H1 (cell line): ENCODE data around the gene COL20A1. TPM values are rescaled to one million over a fixed set of nuclear protein-coding genes. Genes with fewer than 3 reads are reported as not detected.
A peak's percentile ranks its signal among the peaks of the same experiment; 100 is the strongest.

Experiments used
- CTCF ChIA-PET: fragments of 300-600 bp; sonication (Branson Sonifier 250); formaldehyde crosslinking; loops from one replicate; lab custom pipeline; 2021; ENCODE audit not compliant: partially characterized antibody; lab: Charles Lee
- POLR2A ChIA-PET: fragments of 300-600 bp; sonication (Branson Sonifier 250); formaldehyde crosslinking; loops from one replicate; lab custom pipeline; 2021; ENCODE audit warnings: inconsistent platforms; ENCODE audit not compliant: partially characterized antibody; lab: Charles Lee
- DNase-seq, 2 experiments: peaks; one replicate each; pipeline versions ENCODE4 v3.0.0 to v3.0.0-alpha.2; 2010 to 2022; ENCODE audit warnings: low spot score in 2 of 2, low read depth in 1 of 2, mixed read lengths in 1 of 2
- FAIRE-seq: peaks from 2 replicates; lab custom pipeline; 2011; peaks lifted over from hg19 to GRCh38; lab: Jason Lieb, UNC
- H2AFZ ChIP-seq: 2 replicates; pipeline ENCODE4 v1.8.1; 2012; ENCODE audit warnings: low read length, inconsistent platforms
- H2AK5ac ChIP-seq: 2 replicates; pipeline ENCODE4 v1.6.1; 2013; ENCODE audit warnings: low read depth, low read length
- H2BK120ac ChIP-seq: replicated peaks from 2 replicates; pipeline ENCODE3; 2013; ENCODE audit warnings: low read depth, low read length, inconsistent platforms
- H2BK12ac ChIP-seq: 2 replicates; pipeline ENCODE4 v1.6.1; 2013; ENCODE audit warnings: low read depth, low read length
- H2BK15ac ChIP-seq: 2 replicates; pipeline ENCODE4 v1.6.1; 2013; ENCODE audit warnings: low read length
- H2BK20ac ChIP-seq: 2 replicates; pipeline ENCODE4 v1.6.1; 2013; ENCODE audit warnings: low read length
- H2BK5ac ChIP-seq: 2 replicates; pipeline ENCODE4 v1.6.1; 2013; ENCODE audit warnings: low read depth, low read length
- H3K14ac ChIP-seq: 2 replicates; pipeline ENCODE4 v1.6.1; 2013; ENCODE audit warnings: inconsistent platforms; ENCODE audit not compliant: insufficient read length
- H3K18ac ChIP-seq: 2 replicates; pipeline ENCODE4 v1.6.1; 2013; ENCODE audit warnings: low read length; ENCODE audit errors: extremely low read depth
- H3K23ac ChIP-seq: 2 replicates; pipeline ENCODE4 v1.6.1; 2013; ENCODE audit warnings: inconsistent platforms; ENCODE audit not compliant: insufficient read length
- H3K23me2 ChIP-seq: 2 replicates; pipeline ENCODE4 v1.6.1; 2013; ENCODE audit warnings: low read depth, low read length
- H3K27ac ChIP-seq: 2 replicates; pipeline ENCODE4 v1.6.1; 2011; ENCODE audit warnings: low read depth, low read length, inconsistent platforms
- H3K27me3 ChIP-seq, 4 experiments: replicated peaks in 1 of 4; 1 replicate in 1 of 4; 2 replicates in 3 of 4; pipeline versions ENCODE4 v1.6.1 to v1.8.1; 2011 to 2013; ENCODE audit warnings: low read length in 3 of 4, mild to moderate bottlenecking in 3 of 4, inconsistent platforms in 2 of 4, mixed read lengths in 2 of 4, moderate library complexity in 1 of 4; ENCODE audit not compliant: control insufficient read depth in 3 of 4, insufficient read depth in 3 of 4; ENCODE audit errors: extremely low read depth in 1 of 4
- H3K36me3 ChIP-seq, 4 experiments: 2 replicates each; pipeline versions ENCODE4 v1.6.1 to v1.8.1; 2011 to 2013; ENCODE audit warnings: mild to moderate bottlenecking in 4 of 4, low read length in 3 of 4, moderate library complexity in 2 of 4, control low read depth in 1 of 4, inconsistent platforms in 1 of 4; ENCODE audit not compliant: insufficient read depth in 4 of 4, control insufficient read depth in 2 of 4
- H3K4ac ChIP-seq: replicated peaks from 2 replicates; pipeline ENCODE3; 2013; ENCODE audit warnings: low read length, low read depth, mixed read lengths, inconsistent platforms; ENCODE audit not compliant: insufficient read length
- H3K4me1 ChIP-seq, 4 experiments: replicated peaks in 1 of 4; 1 replicate in 1 of 4; 2 replicates in 3 of 4; pipeline versions ENCODE4 v1.6.1 to v1.8.1; 2011 to 2013; ENCODE audit warnings: low read length in 3 of 4, inconsistent platforms in 2 of 4, mixed read lengths in 1 of 4; ENCODE audit not compliant: insufficient read depth in 4 of 4, control insufficient read depth in 3 of 4
- H3K4me2 ChIP-seq, 2 experiments: 2 replicates each; pipeline versions ENCODE4 v1.6.1 to v1.8.1; 2011 to 2013; ENCODE audit warnings: low read depth in 2 of 2, low read length in 2 of 2, control low read depth in 1 of 2, inconsistent platforms in 1 of 2, mild to moderate bottlenecking in 1 of 2; ENCODE audit not compliant: insufficient read depth in 1 of 2
- H3K4me3 ChIP-seq, 4 experiments: fragments of 200-600, 300-600 bp in 1 of 4; sonication (generic), shearing (Covaris generic), sonication (Bioruptor Twin) in 1 of 4; 2 replicates each; pipeline versions ENCODE4 v1.5.1 to v1.8.1; 2011 to 2016; ENCODE audit warnings: low read length in 4 of 4, low read depth in 3 of 4, control low read depth in 2 of 4, inconsistent platforms in 2 of 4, mild to moderate bottlenecking in 2 of 4, mixed read lengths in 1 of 4, moderate library complexity in 1 of 4; ENCODE audit not compliant: insufficient read depth in 2 of 4; ENCODE audit errors: extremely low read depth in 1 of 4
- H3K56ac ChIP-seq: replicated peaks from 2 replicates; pipeline ENCODE3; 2013; ENCODE audit warnings: low read depth, mild to moderate bottlenecking, mixed read lengths, low read length, inconsistent platforms; ENCODE audit not compliant: insufficient read length
- H3K79me1 ChIP-seq: 2 replicates; pipeline ENCODE4 v1.6.1; 2013; ENCODE audit warnings: low read depth, low read length, control low read depth
- H3K79me2 ChIP-seq, 2 experiments: 2 replicates each; pipeline versions ENCODE4 v1.6.1 to v1.8.1; 2012 to 2013; ENCODE audit warnings: low read length in 2 of 2, mild to moderate bottlenecking in 2 of 2, inconsistent platforms in 1 of 2; ENCODE audit not compliant: insufficient read depth in 2 of 2, control insufficient read depth in 1 of 2
- H3K9ac ChIP-seq, 4 experiments: replicated peaks in 1 of 4; 1 replicate in 1 of 4; 2 replicates in 3 of 4; pipeline versions ENCODE4 v1.6.1 to v1.8.1; 2011 to 2013; ENCODE audit warnings: low read depth in 3 of 4, low read length in 3 of 4, control low read depth in 2 of 4, mild to moderate bottlenecking in 2 of 4, moderate library complexity in 2 of 4, inconsistent platforms in 1 of 4; ENCODE audit errors: extremely low read depth in 1 of 4
- H3K9me3 ChIP-seq, 2 experiments: 2 replicates each; pipeline versions ENCODE4 v1.6.1 to v1.8.1; 2012 to 2013; ENCODE audit warnings: mild to moderate bottlenecking in 2 of 2, moderate library complexity in 2 of 2, control low read depth in 1 of 2, inconsistent platforms in 1 of 2, low read depth in 1 of 2, low read length in 1 of 2, mixed read lengths in 1 of 2; ENCODE audit not compliant: insufficient read depth in 2 of 2
- H4K20me1 ChIP-seq, 2 experiments: replicated peaks in 1 of 2; 2 replicates each; pipeline versions ENCODE3 to v1.8.1; 2011 to 2013; ENCODE audit warnings: inconsistent platforms in 2 of 2, low read length in 2 of 2, mild to moderate bottlenecking in 1 of 2; ENCODE audit not compliant: insufficient read depth in 2 of 2, control insufficient read depth in 1 of 2
- H4K5ac ChIP-seq: 2 replicates; pipeline ENCODE4 v1.6.1; 2013; ENCODE audit warnings: low read length, low read depth, mixed read lengths, inconsistent platforms; ENCODE audit not compliant: insufficient read length
- H4K8ac ChIP-seq: 2 replicates; pipeline ENCODE4 v1.8.0; 2013; ENCODE audit warnings: mild to moderate bottlenecking, moderate library complexity, low read length, inconsistent platforms; ENCODE audit not compliant: insufficient read depth; ENCODE audit errors: extremely low read depth
- H4K91ac ChIP-seq: replicated peaks from 2 replicates; pipeline ENCODE3; 2013; ENCODE audit warnings: low read length, mixed read lengths, inconsistent platforms; ENCODE audit not compliant: insufficient read length
- CBX5 ChIP-seq: fragments of 300-800, 300-1000 bp; sonication (generic); IDR thresholded peaks from 2 replicates; pipeline ENCODE4 v1.7.1; 2016; ENCODE audit warnings: antibody characterized with exemption, low read length, low read depth
- CREB1 ChIP-seq: IDR thresholded peaks from 2 replicates; pipeline ENCODE4 v1.6.1; 2012; ENCODE audit warnings: inconsistent platforms
- EP300 ChIP-seq, 2 experiments: IDR thresholded peaks; 1 replicate in 1 of 2; 2 replicates in 1 of 2; pipeline ENCODE4 v1.6.1; 2011 to 2012; ENCODE audit warnings: low read depth in 2 of 2, low read length in 2 of 2, mild to moderate bottlenecking in 2 of 2, borderline replicate concordance in 1 of 2, inconsistent platforms in 1 of 2, moderate library complexity in 1 of 2
- KDM5A ChIP-seq: fragments of 200-600 bp; IDR thresholded peaks from 2 replicates; pipeline ENCODE4 v1.7.1; 2012; ENCODE audit warnings: mild to moderate bottlenecking, low read length, inconsistent platforms, mixed read lengths
- MAX ChIP-seq: IDR thresholded peaks from 2 replicates; pipeline ENCODE4 v1.6.1; 2012; ENCODE audit warnings: inconsistent platforms
- NANOG ChIP-seq: IDR thresholded peaks from 2 replicates; pipeline ENCODE4 v1.6.1; 2011; ENCODE audit warnings: low read length, low read depth, mild to moderate bottlenecking, inconsistent platforms; ENCODE audit not compliant: insufficient read depth, poor library complexity, severe bottlenecking
- NRF1 ChIP-seq: IDR thresholded peaks from 2 replicates; pipeline ENCODE4 v1.6.1; 2011; ENCODE audit warnings: mild to moderate bottlenecking, low read depth, low read length, improper control_type of control experiment
- PHF8 ChIP-seq: fragments of 200-600 bp; sonication (generic); conservative IDR thresholded peaks from 2 replicates; pipeline ENCODE4 v1.7.1; 2012; ENCODE audit warnings: low read depth, mild to moderate bottlenecking, inconsistent platforms, low read length, moderate library complexity
- RAD21 ChIP-seq, 2 experiments: IDR thresholded peaks in 1 of 2; conservative IDR thresholded peaks in 1 of 2; 2 replicates each; pipeline ENCODE4 v1.6.1; 2011; ENCODE audit warnings: low read depth in 2 of 2, low read length in 2 of 2, improper control_type of control experiment in 1 of 2, inconsistent platforms in 1 of 2, mild to moderate bottlenecking in 1 of 2, moderate library complexity in 1 of 2
- TEAD4 ChIP-seq: IDR thresholded peaks from 2 replicates; pipeline ENCODE4 v1.6.1; 2012; ENCODE audit warnings: low read depth, low read length, inconsistent platforms, mixed read lengths
- YY1 ChIP-seq: IDR thresholded peaks from 2 replicates; pipeline ENCODE4 v1.6.1; 2011; ENCODE audit warnings: low read depth, mild to moderate bottlenecking, low read length
- WGBS, 2 experiments: shearing (Covaris generic) in 1 of 2; methylation state at CpG; one replicate each; pipeline versions ENCODE4 v1.1.6 to v1.1.7; 2013 to 2015; ENCODE audit warnings: low lambda C conversion rate in 2 of 2, mixed read lengths in 2 of 2, inconsistent platforms in 1 of 2, low coverage in 1 of 2, missing lambda C conversion rate in 1 of 2; ENCODE audit not compliant: insufficient replicate concordance in 2 of 2, insufficient coverage in 1 of 2, insufficient read length in 1 of 2; ENCODE audit errors: extremely low coverage in 1 of 2, missing lambda C conversion rate in 1 of 2; 5-methylcytosine and 5-hydroxymethylcytosine counted together
- polyA plus RNA-seq, 7 experiments: library from polyadenylated mRNA; depleted of rRNA in 3 of 7; stranded (reverse) in 5 of 7; unstranded in 2 of 7; fragments of >200 nt in 5 of 7; fragments of 200-250 nt in 2 of 7; gene quantifications; 1 replicate in 5 of 7; 2 replicates in 1 of 7; 4 replicates in 1 of 7; pipeline versions ENCODE4 v1.2.1 to v1.2.3, GENCODE V29; 2011 to 2013; ENCODE audit warnings: missing spikeins in 2 of 7, mixed read lengths in 2 of 7
- total RNA-seq: library from RNA; stranded (reverse); fragmentation: NEBNext Ultra II Directional; extraction: Animal tissue kit (Norgen Biotek cat#: 25700); gene quantifications from 2 replicates; pipeline ENCODE4 v1.2.1, GENCODE V29; 2021

Gene COL20A1
- total and polyA plus RNA-seq, 2 of the 8 experiments (the other 6 are each of a cell fraction or from before 2014, with no cell fraction given): 0.19 to 0.21 TPM

GRCh38 chr20:63364801-63365585, 72.0 kb downstream of the COL20A1 start:
- Histone ChIP-seq H3K79me2 (no peaks in the 10 kb centered on the region), H4K8ac (no peak overlapping the region), H2AFZ (no peak overlapping the region), H3K9me3 (no peaks in the 10 kb centered on the region), H3K9ac (no peak overlapping the region), H4K91ac (peak overlapping the region; percentile 65), H3K23ac (no peak overlapping the region), H2BK20ac (no peak overlapping the region), H4K20me1 (no peaks in the 10 kb centered on the region), H3K4me1 (peaks cover 0 to 19% (median 14%) of the 10 kb centered on the region in 4 experiments; a peak in 6 of 7 replicates), H3K18ac (no peak overlapping the region; the same call in 1 of the 2 replicates), H3K27me3 (peaks cover 0 to 29% (median 18%) of the 10 kb centered on the region in 4 experiments; a peak in 6 of 7 replicates), H3K4me3 (no peak overlapping the region), H3K56ac (no peak overlapping the region), H3K23me2 (peaks cover 13% of the 10 kb centered on the region; the same call in 1 of the 2 replicates), H2BK5ac (no peak overlapping the region), H3K14ac (no peak overlapping the region), H3K36me3 (no peaks in the 10 kb centered on the region), H3K4me2 (no peak overlapping the region), H3K4ac (peak overlapping the region; percentile 38), H2BK12ac (peak overlapping the region; percentile 84; the same call in 1 of the 2 replicates), H3K27ac (no peak overlapping the region), H4K5ac (no peak overlapping the region), H2BK15ac (no peak overlapping the region; the same call in 1 of the 2 replicates), H2BK120ac (no peak overlapping the region), H2AK5ac (no peak overlapping the region), H3K79me1 (peaks cover 2% of the 10 kb centered on the region; the same call in 1 of the 2 replicates)
- ChIA-PET CTCF (interaction anchor here (0.7 to 8.1 kb wide), 5 partner anchors 15 to 608 kb away, joined by 3 to 85 read pairs (median 3); no protein-coding TSS in a partner anchor), POLR2A (no interaction called here)
- no peak for DNase-seq
- no peak for FAIRE-seq
- 90% methylated on average over 14 of the region's 20 CpGs; no CpG with 5 or more reads in 1 of the 2 experiments for WGBS, 2 experiments
- TF ChIP-seq RAD21 (IDR thresholded peaks at IDR 0.05 in 1 of 2, conservative IDR thresholded peaks at IDR 0.05 in 1 of 2; ENCODE audit: low read depth in 2 of 2, low read length in 2 of 2) (no peak), MAX (no peak), YY1 (no peak), KDM5A (no peak), NANOG (no peak), TEAD4 (no peak), PHF8 (no peak), NRF1 (no peak), EP300 (IDR thresholded peaks at IDR 0.05; ENCODE audit: borderline replicate concordance in 1 of 2, low read depth in 2 of 2, low read length in 2 of 2) (no peak), CREB1 (no peak), CBX5 (no peak)
